HepG2 (cell line): ENCODE measurements around the gene STC2. TPM values are rescaled to one million over a fixed set of nuclear protein-coding genes. Genes with fewer than 3 reads are reported as not detected.

Source experiments
- CEBPG ChIP-seq: IDR thresholded peaks from 2 replicates; pipeline ENCODE4 v1.6.1; 2016
- ELK4 ChIP-seq: sonication (generic); formaldehyde crosslinking; IDR thresholded peaks from 2 replicates; pipeline ENCODE4 v1.9.0; 2021; ENCODE audit warnings: missing genetic modification reagents, borderline replicate concordance
- HBP1 ChIP-seq: IDR thresholded peaks from 2 replicates; pipeline ENCODE4 v1.6.1; 2016; ENCODE audit warnings: low read depth, control low read depth
- HIC2 ChIP-seq: sonication (generic); formaldehyde crosslinking; IDR thresholded peaks from 2 replicates; pipeline ENCODE4 v1.9.0; 2022; ENCODE audit warnings: low read depth, missing genetic modification reagents
- HNRNPL ChIP-seq: fragments of 200-400 bp; formaldehyde crosslinking; IDR thresholded peaks from 2 replicates; pipeline ENCODE4 v1.6.1; 2017; ENCODE audit warnings: mild to moderate bottlenecking, low read depth, low read length
- IKZF5 ChIP-seq: IDR thresholded peaks from 2 replicates; pipeline ENCODE4 v1.6.1; 2018; ENCODE audit warnings: missing genetic modification reagents, mild to moderate bottlenecking, missing compliant biosample characterization
- IRF9 ChIP-seq: sonication (generic); formaldehyde crosslinking; IDR thresholded peaks from 2 replicates; pipeline ENCODE4 v1.8.0; 2022; ENCODE audit warnings: missing genetic modification reagents, mild to moderate bottlenecking, borderline replicate concordance
- NCOR1 ChIP-seq: fragments of 200-600 bp; sonication (generic); IDR thresholded peaks from 2 replicates; pipeline ENCODE4 v1.7.0; 2017; ENCODE audit warnings: antibody characterized with exemption, low read length, borderline replicate concordance
- NFIC ChIP-seq: IDR thresholded peaks from 2 replicates; pipeline ENCODE4 v1.6.1; 2012; ENCODE audit warnings: mild to moderate bottlenecking, low read length, inconsistent platforms
- RXRA ChIP-seq: sonication (generic); formaldehyde crosslinking; IDR thresholded peaks from 2 replicates; pipeline ENCODE4 v1.5.1; 2020; ENCODE audit warnings: missing genetic modification reagents
- SALL1 ChIP-seq: sonication (generic); formaldehyde crosslinking; IDR thresholded peaks from 2 replicates; pipeline ENCODE4 v1.8.0; 2022; ENCODE audit warnings: mild to moderate bottlenecking, missing genetic modification reagents
- ZNF281 ChIP-seq: sonication (generic); formaldehyde crosslinking; IDR thresholded peaks from 2 replicates; pipeline ENCODE4 v1.4.0; 2020; ENCODE audit warnings: missing genetic modification reagents, borderline replicate concordance
- ZNF503 ChIP-seq: sonication (generic); formaldehyde crosslinking; IDR thresholded peaks from 2 replicates; pipeline ENCODE4 v1.4.0; 2020; ENCODE audit warnings: missing genetic modification reagents
- ZNF839 ChIP-seq: sonication (generic); formaldehyde crosslinking; IDR thresholded peaks from 2 replicates; pipeline ENCODE4 v1.4.0; 2020; ENCODE audit warnings: missing genetic modification reagents, mild to moderate bottlenecking, borderline replicate concordance
- polyA plus RNA-seq, 8 experiments: library from polyadenylated mRNA; depleted of rRNA in 3 of 8; stranded (reverse) in 7 of 8; unstranded in 1 of 8; fragments of >200 nt; fragmentation: Illumina TruSeq in 4 of 8; extraction: Trizol in 4 of 8; gene quantifications; 2 replicates each; pipeline versions ENCODE4 v1.2.1 to v1.2.3, GENCODE V29; 2011 to 2016; ENCODE audit warnings: low read depth in 4 of 8, missing spikeins in 1 of 8, mixed read lengths in 1 of 8; ENCODE audit not compliant: insufficient read depth in 1 of 8
- total RNA-seq, 5 experiments: library from RNA; depleted of rRNA; stranded (reverse); fragments of >200 nt; fragmentation: Illumina TruSeq; extraction: Trizol; gene quantifications; 2 replicates each; pipeline ENCODE4 v1.2.3, GENCODE V29; 2016; ENCODE audit warnings: low read depth in 1 of 5

The STC2 gene
- total and polyA plus RNA-seq, 2 of the 13 experiments (the other 11 are each of a cell fraction or from before 2014, with no cell fraction given): 27.1 to 69.2 TPM

GRCh38 chr5:173330338-173331206 is 2.4 kb upstream of the STC2 start (continued):
- TF ChIP-seq ZNF281 (CRISPR knock-in tag) (peak; percentile 53; the same call in 1 of the 2 replicates), HBP1 (CRISPR knock-in tag) (peak; percentile 38; the same call in 1 of the 2 replicates), NCOR1 (0 out of 2 replicates have a peak, but pooled peaks have one; percentile 52), SALL1 (peak; percentile 53), ZNF503 (CRISPR knock-in tag) (no peak; the same call in 1 of the 2 replicates), HIC2 (CRISPR knock-in tag) (0 out of 2 replicates have a peak, but pooled peaks have one; percentile 23), CEBPG (CRISPR knock-in tag) (peak; percentile 41; the same call in 1 of the 2 replicates), IKZF5 (CRISPR knock-in tag) (0 out of 2 replicates have a peak, but pooled peaks have one; percentile 39), HNRNPL (0 out of 2 replicates have a peak, but pooled peaks have one; percentile 45), ELK4 (no peak), NFIC (0 out of 2 replicates have a peak, but pooled peaks have one; percentile 48), RXRA (CRISPR knock-in tag) (peak; percentile 96), ZNF839 (CRISPR knock-in tag) (no peak), IRF9 (CRISPR knock-in tag) (peak; percentile 72; the same call in 1 of the 2 replicates)
